Stimulated activated CD4-positive, alpha-beta T cell treated with anti-CD3 and anti-CD28 coated beads, Interleukin-12 subunit alpha, Interleukin-12 subunit beta, amount 100 ng/mL, for 48 hours (primary cell): ENCODE results near the gene WWOX.
"Not testable (repeated sequence)": the region's sequence is repeated elsewhere in the genome, so short reads cannot be mapped to it uniquely, and the experiment has no call there.

Experiments
- DNase-seq, 3 donors: peaks; one replicate each; pipeline ENCODE4 v3.0.0-alpha.2; 2020; ENCODE audit warnings: low read depth in 2 of 3, low spot score in 1 of 3

Gene WWOX

DNA sequence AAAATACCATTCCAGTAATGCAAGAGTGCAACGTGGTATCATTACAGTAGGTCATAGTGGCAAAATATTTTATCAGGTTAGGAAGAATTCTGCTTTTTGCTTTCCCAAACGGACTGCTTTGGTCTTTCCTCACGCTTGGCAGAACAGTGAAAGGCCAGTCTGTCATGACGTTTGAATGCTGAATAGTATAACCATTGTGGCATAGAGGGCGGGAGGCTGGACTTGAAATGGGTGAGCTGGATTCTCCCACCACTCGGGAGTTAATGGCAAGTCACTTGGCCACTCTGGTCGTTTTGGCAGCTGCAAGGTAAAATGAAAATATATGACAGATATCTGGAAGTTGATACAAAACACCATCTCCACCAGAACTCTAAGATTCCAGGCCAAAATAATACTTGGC is 1109.9 kb downstream of the WWOX start:
- no peak for DNase-seq

DNA sequence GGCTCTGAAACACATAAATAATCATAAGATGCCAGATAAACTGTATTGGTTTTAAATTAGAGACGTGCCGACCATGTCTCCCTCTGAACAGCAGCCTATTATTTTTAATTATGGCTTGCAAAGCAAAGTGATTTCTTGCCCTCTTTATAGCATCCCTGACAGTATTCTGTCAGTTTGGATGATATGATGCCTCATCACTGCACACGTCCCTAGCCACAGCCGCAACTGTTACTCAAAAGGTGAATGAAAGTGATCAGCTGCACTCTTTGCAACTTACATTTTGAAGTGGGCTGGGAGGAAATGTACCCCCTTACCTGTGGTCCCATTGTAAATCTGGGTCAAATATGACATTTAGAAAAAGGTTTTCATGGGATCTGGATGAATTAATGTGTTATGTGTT is 1111.2 kb downstream of the WWOX start:
- DNase-seq: no peak

DNA sequence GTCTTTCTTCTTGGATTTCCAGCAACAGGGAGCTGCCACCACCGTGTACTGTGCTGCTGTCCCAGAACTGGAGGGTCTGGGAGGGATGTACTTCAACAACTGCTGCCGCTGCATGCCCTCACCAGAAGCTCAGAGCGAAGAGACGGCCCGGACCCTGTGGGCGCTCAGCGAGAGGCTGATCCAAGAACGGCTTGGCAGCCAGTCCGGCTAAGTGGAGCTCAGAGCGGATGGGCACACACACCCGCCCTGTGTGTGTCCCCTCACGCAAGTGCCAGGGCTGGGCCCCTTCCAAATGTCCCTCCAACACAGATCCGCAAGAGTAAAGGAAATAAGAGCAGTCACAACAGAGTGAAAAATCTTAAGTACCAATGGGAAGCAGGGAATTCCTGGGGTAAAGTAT is 1112.1 kb downstream of the WWOX start:
- no peak for DNase-seq

DNA sequence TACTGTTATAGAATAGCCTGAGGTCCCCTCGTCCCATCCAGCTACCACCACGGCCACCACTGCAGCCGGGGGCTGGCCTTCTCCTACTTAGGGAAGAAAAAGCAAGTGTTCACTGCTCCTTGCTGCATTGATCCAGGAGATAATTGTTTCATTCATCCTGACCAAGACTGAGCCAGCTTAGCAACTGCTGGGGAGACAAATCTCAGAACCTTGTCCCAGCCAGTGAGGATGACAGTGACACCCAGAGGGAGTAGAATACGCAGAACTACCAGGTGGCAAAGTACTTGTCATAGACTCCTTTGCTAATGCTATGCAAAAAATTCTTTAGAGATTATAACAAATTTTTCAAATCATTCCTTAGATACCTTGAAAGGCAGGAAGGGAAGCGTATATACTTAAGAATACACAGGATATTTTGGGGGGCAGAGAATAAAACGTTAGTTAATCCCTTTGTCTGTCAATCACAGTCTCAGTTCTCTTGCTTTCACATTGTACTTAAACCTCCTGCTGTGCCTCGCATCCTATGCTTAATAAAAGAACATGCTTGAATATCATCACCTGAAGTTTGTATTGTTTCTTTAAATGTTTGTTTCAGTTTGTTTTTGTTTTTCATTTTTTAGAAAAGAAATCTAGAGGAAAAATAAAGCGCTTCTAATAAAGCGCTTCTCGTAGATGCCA is 1112.8 kb downstream of the WWOX start:
- DNase-seq: no peak

DNA sequence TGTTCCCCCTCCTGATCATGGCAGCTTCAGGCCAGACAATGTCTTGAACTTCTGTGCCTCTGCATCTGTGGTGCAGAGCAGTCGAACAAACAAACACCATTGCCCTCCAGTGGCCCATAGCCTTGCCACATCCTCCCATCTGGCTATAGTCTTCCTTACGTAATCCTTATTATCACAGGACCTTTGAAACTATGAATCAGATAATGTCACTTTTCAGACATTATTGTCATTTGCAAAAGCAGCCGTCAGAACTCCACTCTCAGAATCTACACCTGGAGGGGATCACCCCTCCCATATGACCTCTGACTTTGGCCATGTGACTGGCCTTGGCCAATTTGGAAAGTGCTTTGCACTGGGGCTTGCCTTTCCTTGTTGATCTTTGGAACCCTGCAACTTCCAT is 1113.8 kb downstream of the WWOX start:
- no peak for DNase-seq

DNA sequence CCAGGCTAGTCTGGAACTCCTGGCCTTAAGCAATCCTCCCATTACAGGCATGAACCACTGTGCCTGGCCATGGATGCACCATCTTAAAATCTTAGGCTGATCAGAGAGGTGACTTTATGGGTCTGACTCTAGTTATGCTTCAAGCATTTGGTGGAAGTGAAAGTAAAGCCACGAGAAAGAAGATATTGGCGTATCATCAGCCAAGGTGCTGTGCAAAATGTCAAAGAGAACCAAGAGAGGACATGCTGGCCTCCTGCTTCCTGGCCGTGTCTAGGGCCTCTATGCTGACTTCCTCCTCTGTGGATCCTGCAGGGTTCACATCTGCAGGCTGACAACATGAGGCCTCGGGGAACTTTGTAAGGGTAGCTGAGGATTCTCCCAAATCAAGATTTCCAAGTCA is 1115.8 kb downstream of the WWOX start:
- no peak for DNase-seq

DNA sequence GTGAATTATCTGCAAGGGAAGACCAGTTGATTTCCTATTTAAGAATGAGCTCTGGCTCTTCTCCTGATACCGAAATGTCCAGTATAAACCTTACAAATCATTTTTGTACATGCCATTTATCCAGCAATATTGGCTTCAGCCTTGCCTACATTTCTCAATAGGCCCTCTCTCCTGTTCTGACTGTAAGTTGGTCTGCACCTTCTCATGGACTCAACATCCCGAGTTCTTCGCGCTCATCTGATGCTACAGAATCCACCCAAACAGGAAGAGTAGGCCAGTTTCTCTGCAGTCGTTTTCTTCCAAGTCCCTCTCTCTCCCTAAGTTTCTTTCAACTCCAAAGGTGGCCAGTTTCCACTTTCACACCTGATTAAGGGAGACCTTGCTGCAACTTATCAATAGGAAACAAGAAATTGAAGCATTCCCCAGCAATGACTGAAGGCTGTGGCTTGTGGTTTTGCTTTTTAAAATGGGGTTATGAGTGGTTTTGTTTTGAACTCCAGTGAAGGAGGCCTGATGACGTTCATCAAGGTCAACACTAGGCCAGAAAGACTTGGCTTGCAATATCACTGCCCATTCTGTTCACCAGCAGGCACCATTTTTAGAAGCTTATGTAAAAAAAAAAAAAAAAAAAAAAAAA is 1118.0 kb downstream of the WWOX start:
- peak; percentile 3 to 20 (median 12) for DNase-seq

DNA sequence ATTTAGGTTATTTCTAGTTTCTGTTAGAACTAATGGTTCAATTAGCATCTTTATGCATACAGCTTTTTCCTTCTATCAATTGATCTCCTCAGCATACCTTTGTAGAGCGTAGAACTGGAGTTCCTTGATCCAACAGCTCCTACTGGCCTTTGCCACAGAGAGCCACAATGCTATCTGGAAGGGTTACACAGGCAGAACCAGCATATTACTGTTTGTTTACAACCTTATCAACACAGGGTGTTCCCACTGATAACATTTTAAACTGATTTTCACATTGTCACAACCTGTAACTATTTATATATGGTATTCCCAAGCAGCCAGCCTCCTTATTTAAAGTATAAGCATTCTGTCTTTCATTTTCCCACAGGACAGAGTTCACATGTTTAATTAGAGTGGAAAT is 1118.9 kb downstream of the WWOX start:
- DNase-seq: no peak

DNA sequence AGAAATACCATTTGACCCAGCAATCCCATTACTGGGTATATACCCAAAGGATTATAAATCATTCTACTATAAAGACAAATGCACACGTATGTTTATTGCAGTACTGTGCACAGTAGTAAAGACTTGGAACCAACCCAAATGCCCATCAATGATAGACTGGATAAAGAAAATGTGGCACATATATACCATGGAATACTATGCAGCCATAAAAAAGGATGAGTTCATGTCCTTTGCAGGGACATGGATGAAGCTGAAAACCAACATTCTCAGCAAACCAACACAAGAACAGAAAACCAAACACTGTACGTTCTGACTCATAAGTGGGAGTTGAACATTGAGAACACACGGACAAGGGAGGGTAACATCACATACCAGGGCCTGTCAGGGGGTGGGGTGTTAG is 1126.5 kb downstream of the WWOX start:
- DNase-seq: not testable (repeated sequence)

DNA sequence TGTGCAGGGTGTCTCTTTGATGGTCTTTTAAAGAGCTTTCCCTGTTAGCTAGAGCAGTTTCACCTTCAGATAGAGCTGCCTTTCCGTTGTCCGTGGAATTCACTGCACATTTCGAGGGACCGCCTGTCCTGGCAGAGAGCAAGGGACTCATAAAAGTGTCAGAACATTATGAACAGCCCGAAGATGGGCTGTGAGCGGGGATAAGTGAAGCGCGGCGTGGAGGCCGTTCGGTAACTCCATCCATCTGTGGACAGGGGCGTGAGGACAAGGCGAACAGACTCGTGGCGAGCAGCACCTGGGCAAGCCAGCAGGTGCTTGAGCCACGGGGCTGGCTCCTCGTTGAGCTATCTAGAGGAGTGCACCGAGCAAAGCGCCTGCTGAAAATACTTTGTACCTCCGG is 1129.9 kb downstream of the WWOX start:
- no peak for DNase-seq

DNA sequence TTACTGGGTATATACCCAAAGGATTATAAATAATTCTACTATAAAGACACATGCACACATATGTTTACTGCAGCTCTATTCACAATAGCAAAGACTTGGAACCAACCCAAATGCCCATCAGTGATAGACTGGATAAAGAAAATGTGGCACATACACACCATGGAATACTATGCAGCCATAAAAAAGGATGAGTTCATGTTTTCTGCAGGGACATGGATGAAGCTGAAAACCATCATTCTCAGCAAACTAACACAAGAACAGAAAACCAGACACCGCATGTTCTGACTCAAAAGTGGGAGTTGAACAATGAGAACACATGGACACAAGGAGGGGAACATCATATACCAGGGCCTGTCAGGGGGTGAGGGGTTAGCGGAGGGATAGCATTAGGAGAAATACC is 1146.2 kb downstream of the WWOX start:
- DNase-seq: not testable (repeated sequence)

DNA sequence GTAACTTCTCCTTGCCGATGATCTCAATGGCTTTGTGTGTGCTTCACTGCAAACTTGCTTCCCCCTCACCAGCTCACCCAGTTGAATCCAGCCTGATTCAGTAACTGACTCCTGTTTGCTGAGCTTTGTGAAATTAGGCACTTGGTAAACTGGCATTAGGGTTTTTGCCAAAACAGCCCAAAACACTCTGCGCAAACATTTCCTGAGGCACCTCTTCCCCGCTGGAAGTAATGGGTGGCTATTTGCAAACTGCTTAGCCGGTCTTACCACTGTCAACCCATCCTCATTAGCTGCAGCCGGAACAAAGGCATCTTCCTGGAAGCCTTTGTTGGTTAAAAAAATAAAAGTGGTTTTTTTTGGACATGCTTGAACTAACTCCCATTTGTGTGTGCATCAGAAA is 1147.9 kb downstream of the WWOX start:
- DNase-seq: no peak

DNA sequence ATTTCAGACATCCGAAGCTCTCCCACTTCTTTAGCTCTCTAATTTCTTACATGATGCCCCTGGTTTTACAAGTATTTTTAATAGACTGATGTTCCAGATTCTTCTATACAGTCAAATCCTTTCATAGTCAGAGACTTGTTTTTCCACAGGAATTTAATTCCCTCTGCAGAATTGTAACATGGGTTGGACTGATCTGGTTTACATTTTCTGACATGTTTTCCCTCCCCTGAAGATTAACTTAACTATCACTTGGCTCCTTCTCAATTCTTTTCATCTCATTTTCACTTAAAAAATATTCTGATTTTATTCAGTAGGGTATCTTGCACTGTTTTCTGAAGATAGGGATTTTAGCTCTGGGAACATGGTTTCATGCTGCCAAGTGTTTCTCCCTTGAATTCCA is 1148.9 kb downstream of the WWOX start:
- no peak for DNase-seq

DNA sequence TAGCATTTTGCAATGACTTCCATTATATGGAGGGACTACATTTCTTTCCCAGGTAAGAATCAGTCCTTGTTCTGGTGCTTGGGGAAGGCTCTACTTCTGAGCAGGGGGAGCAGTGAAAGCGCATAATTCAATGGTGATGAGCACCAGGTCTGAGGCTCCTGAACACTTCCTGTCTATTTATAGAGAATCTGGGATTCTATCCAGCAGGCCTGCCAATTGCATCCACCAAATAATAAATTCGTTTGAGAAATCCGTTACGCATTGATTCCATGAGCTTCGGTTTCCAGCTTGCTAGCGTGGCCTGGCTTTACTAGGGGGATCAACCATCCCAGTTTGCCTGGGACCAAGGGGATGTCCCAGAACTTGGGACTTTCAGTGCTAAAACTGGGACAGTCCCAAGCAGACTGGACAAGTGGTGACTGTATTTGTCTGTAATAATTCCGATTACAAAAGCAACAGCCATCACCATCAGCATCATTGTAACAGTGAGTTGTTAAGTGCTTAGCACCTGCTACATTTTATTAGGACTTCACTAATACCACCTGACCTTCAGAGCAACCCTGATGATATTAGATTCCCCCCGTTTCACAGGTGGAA is 1151.1 kb downstream of the WWOX start:
- DNase-seq: no peak

DNA sequence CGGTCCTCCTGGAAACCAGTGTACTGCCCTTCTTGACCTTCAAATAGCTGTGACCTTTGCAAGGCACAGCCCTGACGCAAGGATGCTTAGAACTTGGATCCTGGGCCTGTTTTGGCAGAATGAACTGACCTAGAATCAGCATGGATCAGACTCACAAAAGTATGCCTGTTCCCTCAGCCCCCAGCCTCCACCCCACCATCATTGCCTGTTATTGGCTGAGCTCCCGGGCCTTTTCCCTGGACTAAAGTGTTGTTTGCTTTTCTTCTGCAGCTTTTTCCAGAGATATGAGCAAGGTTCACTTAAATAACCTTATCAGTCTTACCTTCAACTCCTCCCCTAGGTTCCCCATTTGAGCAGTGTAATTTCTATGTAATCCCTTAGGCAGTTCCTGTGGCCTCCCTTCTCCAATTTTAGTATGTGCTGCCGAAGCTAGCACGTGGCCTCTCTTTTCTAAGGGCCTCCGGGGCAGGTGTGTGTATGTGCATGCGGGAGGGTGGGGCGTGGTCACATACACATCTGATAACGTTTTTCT is 1153.7 kb downstream of the WWOX start:
- no peak for DNase-seq

DNA sequence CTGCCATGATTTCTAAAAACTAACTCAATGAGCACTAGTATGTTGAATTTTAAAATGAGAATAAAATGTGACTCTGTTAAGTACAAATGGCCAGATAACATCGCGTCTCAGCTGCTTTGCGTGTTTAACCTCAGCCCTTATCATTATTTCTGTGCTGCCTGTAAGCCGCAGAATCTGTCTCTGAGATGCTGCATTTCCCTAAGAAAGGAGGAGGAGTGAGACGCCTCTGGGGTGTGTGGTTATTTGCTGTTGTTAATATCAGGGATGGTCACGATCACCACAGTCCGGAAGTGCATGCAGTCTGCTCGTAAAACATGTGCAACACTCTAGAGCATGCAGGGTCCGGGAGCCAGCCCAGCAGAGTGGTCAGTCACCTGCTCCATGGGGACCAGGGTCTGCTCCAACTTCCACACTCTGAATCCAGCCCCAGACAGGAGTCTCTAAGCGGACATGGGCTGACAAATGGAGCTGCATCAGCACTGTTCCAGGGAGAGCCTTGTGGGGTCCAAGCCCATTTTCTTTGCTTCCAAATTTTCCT is 1158.6 kb downstream of the WWOX start:
- no peak for DNase-seq

DNA sequence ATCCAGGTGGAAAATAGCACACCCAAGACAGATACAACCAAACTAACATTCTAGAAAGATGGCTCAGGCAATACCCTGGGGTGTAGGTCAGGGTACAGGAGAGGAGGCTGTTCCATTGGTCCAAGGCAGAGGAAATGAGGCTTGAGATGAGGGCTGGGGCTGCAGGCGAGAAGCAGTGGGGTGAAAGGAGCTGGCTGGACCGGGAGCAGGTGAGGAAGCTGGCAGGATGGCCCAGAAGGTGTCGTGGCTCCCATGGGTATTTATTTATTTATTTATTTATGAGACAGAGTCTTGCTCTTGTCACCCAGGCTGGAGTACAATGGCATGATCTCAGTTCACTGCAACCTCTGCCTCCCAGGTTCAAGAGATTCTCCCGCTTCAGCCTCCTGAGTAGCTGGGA is 1161.4 kb downstream of the WWOX start:
- not testable (repeated sequence) for DNase-seq

DNA sequence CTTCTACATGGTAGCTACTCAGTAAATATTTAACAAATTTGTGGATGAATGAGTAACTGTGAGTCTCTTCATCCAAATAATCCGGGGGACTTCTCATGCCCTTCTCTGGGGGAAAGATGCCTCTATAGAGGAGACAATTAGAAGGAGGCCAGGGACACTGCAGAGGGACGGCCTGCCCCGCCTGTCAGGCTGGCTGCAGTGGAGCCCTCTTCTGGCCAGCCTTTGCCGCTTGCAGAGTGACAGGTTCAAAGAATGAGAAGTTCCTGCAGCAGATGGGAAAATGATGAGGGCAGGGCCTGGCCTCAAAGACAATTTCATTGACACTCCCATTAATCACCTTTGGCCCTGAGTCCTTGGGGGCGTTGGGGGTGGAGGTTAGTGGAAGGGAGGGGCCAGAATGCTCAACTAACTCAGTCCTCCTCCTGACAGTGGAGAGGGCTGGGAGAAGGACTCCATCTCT is 1162.1 kb downstream of the WWOX start:
- peak; percentile 46 to 50 (median 46) for DNase-seq

DNA sequence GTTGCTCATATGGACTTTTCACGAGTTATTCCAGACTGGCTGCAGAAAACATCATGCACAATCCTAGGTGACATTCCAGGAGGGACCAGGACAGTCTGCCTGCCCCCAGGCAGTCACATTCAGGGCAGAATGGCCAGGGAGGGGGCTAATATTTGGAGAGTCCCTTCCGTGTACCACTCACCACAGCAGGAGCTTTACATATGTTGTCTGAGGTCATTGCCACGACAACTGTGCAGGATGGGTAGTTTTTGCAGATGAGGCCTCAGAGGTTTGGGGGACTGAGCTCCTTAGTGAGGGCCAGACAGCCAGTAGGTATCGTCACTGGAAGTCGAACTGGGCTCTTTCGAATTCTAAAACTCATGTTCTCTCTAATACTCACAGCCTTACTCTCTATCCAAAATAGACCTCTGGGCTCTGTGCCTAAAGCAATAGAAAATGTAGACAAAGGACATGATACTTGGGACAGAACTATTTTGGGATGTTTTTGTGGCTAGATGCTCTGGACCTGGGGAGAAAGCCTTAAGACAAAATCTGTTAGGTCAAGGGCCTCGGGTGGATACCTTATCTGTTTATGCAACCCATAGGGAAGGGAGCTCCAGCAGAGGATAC is 1162.6 kb downstream of the WWOX start:
- DNase-seq: no peak
